ENCODE data around the gene UAP1L1.

UAP1L1 gene

DNA sequence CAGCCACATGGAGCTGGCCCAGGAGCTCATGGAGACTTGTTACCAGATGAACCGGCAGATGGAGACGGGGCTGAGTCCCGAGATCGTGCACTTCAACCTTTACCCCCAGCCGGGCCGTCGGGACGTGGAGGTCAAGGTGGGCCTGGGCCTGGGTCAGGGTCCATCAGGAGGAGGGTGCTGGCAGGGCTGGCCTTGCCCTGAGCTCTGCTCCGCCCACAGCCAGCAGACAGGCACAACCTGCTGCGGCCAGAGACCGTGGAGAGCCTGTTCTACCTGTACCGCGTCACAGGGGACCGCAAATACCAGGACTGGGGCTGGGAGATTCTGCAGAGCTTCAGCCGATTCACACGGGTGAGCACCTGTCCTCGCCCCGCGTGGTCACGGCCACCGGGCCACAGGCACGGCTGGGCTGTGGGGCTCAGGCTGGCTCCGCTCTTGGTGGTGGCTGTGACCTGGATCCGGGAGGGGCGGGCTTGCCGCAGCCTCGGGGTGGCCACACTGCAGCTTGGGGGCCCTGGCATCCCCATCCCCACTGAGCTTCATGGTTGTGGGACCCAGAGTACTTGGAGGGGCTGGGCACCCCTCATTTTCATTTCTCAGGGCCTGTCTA lies 30.1 kb downstream of the UAP1L1 start:
- DNase-seq = no peak
- intact Hi-C loops (cut with DNase I) = no loop called here

DNA sequence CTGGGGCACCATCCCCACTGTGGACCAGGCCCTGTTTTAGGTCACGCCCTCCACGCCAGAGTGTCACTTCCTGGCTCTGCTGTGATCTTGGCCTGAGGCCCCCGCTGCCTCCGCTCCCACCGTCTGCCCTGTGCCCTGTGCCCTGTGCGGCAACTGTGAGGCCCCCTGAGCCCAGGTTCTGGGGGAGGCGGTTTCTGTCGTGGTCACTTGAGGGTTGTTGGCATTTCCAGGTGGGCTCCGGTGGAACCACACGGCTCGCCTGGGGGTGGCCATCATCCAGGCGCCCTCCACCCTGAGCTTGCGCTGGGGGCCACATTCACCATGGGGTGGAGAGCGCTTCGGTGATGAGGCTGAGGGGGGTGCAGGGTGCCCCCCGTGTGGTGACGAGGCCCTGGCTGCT lies 30.7 kb downstream of the UAP1L1 start:
- no peak for DNase-seq
- intact Hi-C loops (cut with DNase I) = no loop called here

DNA sequence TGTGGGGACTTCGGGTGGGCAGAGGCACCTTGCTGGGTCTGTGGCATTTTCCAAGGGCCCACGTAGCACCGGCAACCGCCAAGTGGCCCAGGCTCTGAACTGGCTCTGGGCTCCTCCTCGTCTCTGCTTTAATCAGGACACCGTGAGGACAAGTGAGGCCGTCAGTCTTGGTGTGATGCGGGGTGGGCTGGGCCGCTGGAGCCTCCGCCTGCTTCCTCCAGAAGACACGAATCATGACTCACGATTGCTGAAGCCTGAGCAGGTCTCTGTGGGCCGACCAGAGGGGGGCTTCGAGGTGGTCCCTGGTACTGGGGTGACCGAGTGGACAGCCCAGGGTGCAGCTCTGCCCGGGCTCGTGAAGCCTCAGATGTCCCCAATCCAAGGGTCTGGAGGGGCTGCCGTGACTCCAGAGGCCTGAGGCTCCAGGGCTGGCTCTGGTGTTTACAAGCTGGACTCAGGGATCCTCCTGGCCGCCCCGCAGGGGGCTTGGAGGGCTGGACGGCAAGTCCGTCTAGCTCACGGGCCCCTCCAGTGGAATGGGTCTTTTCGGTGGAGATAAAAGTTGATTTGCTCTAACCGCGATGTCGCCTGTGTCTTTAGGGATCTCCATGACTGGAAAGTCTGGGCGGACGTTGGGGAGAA lies 31.4 kb downstream of the UAP1L1 start:
- intact Hi-C loops (cut with DNase I) = no loop called here
- DNase-seq = no peak

DNA sequence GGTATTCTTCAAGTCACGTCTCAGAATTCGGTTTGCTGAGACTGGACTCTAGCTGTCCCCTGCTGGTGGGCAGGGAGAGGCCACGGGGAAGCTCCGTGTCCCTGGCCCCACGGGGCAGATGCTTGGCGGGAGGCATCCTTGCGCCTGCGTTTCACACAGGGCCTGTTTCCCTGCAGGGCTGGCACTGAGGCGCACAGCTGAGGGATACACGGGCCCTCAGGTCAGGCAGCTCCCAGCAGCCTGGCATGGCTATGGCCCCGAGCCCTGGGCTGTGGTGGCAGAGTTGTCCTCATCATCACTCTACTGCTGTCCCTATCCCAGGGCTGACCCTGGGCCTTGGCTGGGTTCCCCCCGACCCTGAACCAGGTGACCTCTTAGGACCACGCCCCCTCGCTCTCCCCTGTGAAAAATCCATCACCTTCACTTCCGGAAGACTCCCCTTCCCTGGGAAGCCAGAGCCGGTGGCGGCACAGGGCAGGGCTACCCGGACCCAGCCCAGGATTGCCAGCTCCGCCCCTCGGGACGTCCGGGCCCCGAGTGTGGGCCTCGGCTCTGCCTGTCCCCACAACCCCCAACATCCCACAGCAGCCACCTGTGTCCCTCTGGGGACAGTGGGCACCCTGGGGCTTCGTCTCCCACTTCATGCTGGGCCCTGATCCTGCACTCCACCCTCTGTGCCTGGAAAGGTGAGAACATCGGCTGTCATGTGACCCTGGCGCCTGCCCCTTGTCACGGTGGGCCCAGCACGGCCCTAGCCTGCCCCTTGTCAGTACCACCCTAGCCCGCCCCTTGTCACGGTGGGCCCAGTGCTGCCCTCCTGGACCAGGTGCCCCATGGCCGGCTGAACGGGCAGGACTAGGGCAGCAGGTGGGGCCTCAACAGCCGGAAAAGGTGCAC lies 32.2 kb downstream of the UAP1L1 start:
- intact Hi-C loops (cut with DNase I) = no loop called here
- DNase-seq = no peak

DNA sequence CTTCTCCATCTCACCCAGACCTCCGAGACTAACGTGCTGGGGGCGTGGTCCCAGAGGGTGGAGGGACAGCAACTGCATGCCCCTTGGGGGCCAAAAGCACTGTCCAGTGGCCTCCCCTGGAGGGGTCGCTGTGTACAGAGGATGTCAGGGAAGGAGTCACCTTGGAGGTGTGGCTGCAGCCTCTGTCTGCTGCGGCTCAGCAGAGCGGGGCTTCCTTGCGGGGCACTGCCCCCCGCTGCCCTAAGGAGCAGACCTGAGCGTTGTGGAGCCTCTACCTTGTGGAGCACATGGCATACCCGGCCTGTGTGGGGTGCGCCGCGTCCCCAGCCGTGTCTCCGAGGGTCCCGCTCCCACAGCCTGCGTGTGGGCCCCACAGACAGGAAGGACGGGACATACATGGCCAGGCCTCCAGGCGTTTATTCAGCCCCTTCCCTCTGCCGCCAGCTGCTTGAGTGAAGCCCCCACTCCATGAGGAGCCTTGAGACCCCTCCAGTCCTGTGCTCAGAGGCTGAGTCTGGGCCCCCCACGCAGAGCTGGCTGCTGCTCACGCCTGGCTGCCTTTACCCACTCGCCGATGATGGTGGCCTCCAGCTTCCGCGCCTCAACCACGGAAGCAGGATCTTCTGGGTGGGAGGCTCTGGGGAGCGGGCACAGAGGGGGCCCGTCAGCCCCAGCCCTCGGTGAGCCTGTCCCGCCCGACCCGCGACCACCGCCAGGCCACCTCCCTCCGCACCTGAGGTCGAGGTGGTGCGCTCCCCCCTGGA lies 33.0 kb downstream of the UAP1L1 start:
- no peak for DNase-seq
- intact Hi-C loops (cut with DNase I) = no loop called here

DNA sequence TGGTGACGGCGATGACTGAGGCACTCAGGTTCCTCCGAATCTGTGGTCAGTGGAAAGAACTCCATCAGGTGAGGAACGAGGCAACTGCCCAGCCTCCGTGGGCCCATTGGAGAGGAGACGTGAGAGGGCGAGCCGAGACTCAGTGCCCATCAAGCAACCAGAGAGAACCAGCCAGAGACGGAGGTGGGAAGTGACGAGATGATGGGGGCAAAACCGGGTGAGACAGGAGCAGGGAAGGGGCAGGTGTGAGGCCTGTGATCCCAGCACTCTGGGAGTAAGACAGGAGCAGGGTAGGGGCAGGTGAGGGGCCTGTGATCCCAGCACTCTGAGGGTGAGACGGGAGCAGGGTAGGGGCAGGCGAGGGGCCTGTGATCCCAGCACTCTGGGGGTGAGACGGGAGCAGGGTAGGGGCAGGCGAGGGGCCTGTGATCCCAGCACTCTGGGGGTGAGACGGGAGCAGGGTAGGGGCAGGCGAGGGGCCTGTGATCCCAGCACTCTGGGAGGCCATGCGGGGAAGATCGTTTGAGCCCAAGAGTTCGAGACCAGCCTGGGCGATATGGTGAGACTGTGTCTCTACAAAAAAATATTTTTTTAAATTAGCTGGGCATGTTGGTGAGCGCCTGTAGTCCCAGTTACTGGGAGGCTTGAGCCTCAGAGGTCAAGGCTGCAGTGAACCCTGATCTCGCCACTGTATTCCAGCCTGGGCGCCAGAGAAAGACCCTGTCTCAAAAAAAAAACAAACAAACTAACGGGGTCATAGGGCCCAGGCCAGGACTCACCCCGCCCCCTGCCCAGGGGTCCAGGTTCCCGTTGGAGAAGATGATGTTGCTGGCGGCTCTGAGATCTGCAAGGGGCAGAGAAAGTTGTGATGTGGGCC lies 33.8 kb downstream of the UAP1L1 start:
- intact Hi-C loops (cut with DNase I) = no loop called here
- DNase-seq = no peak

DNA sequence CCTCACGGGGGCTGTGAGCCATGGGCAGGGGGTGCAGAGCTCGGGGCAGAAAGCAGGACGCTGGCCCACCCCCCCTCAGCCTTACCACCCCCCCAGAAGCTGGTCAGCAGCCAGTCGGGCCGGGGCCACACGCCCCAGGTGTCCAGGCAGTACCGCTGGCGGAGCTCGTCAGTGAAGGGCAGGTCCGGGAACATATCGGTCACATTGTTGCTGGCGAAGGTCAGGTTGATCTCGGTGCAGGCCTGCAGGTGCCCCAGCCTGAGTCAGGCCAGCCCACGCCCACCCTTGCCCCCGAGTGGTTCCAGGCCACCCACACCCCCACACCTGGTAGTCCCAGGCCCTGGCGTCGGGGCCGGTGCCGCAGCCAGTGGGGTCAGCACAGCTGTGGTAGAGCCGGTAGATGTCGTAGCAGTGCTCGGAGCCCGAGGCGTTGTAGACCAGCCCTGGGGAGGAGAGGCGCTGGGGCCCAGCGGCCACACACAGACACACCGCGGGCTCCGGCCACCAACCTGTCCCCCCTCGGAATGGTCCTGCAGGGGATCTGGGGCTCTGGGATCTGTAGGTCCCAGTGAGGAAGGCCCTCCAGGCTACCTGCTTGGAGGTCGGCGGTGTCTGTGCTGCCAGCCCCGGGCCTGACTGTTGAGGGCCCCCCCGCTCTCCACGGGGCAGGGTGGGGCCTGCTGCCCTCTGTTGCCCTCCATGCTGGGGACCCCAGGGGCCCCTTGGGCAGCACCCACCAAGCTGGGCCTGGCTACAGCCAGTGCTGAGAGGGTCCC lies 34.7 kb downstream of the UAP1L1 start:
- no peak for DNase-seq
- intact Hi-C loops (cut with DNase I) = no loop called here

DNA sequence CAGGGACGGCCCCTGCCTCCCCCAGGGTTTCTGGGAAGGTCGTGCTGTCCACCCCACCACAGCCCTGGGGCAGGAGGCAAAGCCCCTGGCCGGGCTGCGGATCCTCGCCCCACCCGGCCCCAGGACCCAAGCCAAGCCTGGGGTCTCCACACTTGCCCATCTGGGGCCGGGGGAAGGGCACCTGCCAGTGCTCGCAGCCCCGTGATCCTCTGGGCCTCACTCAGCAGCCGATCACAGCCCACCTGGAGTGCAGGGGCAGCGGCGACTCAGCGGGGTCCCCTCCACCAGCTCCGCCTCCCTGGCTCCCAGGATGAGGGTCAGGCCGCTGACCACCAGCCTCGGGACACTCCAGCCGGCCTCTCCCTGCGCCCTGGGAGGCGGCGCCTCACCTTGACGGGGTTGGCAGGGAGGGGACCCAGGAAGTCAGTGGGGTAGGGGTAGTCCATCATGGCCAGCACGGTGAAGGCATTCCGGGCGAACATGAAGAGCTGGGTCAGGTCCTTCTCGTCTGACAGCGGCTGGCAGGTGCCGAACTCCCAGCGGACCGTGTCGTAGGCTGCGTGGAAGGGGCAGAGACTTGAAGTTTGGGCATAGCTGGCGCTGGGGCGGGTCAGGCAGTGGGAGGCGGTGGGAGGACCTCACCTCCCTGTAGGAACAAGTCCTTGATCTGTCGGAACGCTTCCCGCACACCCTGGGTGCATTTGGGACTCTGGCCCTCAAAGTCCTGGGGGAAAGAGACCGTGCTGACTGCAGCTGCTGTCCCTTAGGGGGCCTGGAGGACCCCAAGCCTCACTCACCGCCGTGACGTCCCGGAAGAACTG lies 35.5 kb downstream of the UAP1L1 start:
- intact Hi-C loops (cut with DNase I) = no loop called here
- DNase-seq = no peak

DNA sequence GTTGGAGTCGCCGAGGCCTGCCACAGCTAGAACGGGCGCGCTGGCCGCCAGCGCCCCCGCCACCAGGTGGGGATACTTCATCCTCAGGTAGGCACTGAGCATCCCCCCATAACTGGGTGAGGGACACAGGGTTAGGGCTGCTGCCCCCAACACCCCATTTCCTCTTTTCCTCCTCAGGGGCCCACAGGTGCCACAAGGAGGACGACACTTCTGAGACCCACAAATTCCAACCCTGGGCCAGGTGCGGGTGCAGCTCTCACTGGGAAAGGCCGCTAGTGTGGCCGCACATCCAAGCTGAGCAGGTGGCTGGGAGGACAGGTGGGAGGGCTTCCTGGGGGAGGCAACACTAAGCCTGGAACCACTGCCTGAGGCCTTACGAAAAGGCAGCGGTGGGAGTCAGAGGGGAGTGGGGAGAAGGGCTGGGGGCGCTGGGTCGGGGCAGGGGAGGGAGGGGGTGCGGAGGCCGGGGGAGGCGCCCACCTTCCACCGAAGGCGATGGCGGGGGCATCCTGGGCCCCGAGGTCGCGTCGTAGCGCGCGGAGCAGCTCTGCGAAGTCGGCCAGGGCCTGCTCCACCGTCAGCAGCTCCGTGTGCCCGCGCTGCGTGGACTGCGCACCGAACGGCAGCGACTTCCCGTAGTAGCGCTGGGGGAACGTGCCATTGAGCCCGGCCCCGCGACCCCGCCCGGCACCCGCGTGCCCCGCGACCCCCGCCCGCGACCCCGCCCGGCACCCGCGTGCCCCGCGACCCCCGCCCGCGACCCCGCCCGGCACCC lies 36.3 kb downstream of the UAP1L1 start:
- DNase-seq = no peak
- intact Hi-C loops (cut with DNase I) = no loop called here

DNA sequence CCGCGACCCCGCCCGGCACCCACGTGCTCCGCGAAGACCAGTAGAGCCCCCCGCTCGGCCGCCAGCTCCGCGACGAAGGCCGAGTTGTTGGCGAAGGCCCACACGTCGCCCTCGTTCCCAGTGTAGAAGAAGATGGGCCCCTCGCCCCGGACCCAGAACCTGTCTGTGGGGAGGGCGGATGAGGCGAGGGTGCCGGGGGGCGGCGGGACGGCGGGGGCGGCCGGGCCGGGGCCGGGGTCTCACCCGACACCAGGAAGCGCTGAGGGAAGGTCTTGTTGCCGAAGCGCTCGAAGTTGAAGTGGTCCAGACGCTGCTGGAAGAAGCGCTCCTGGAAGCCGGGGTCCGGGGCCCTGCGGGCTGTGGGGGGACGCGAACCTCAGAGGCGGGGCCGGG lies 36.9 kb downstream of the UAP1L1 start:
- DNase-seq = no peak
- intact Hi-C loops (cut with DNase I) = no loop called here

DNA sequence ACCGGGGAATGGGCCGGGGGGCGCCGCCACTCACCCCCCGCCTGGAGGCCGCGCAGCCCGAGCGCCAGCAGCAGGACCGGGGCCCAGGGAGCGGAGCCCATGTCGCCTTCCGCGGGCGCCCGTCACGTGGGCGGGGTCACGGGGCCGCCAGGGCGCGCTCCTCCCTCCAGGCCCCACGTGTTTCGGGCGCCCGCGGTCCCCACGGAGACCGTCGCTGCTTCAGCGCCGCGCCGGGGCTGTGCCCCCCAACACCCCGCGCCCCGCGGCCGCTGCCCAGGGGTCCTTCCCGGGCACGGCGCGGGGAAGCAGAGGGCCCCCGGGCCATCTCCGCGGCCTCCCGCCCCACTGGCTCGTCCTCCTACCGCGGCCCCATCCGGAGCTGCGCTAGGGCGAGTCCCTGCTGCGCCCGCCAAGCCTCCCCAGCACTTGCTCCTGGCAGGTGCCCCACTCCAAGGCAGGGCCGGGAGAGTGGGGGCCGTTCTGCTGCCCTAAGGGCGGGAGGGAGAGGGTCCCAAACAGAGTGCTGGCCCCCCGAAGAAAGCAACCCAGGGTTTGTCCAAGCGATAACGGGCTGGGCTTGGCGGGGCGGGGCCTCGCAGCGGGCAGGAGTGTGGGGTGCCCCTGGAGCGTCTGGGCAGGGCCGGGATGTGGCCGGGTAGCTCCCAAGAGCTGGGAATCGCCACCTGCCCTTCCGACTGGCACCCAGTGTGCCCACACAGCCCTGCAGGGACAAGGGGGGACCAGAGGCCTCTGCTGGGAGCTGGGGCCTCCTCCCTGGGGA lies 37.5 kb downstream of the UAP1L1 start, which contains the start of gene DPP7:
Gene DPP7, minus strand, starts transcription at position 121 of the 781 bp plus-strand sequence. Its CDS starts 20 bp downstream, at position 101.
- intact Hi-C loops (cut with DNase I) = loop anchor here (5.0 kb wide), 1 partner anchor 112 kb away; the partner anchor contains the start of genes CYSRT1 and RNF224
- DNase-seq = peak; percentile 38 to 94 (median 88)

DNA sequence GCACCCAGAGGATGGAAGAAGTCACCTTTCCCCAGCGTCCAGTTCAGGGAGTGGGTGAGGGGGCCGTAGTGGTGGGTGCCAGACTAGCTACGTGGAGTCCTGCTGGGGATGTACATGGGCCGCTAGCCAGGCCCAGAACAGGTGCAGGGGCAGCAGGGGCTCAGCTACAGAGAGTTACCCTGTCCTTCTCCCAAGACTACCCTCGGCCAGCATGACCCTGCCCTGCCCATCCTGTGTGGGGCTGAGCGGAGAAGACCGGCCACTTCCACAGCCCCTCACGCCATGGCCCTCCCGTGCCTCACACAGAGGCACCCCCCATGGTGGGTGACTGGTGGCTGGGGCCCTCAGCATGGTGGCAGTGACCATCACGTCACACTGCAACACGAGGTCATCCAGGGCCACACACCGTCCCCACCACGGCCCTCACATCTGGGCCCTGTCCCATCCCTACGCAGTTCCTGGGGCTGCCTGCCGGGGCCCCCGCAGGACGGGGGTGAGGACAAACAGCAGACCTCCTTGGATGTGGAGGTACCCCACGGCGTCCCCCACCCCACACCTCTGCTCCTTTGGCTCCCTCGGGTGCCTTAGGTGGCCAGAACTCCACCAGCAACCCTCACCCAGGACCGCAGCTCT lies 38.2 kb downstream of the UAP1L1 start:
- DNase-seq = no peak
- intact Hi-C loops (cut with DNase I) = loop anchor here (5.0 kb wide), 1 partner anchor 112 kb away; the partner anchor contains the start of genes CYSRT1 and RNF224

DNA sequence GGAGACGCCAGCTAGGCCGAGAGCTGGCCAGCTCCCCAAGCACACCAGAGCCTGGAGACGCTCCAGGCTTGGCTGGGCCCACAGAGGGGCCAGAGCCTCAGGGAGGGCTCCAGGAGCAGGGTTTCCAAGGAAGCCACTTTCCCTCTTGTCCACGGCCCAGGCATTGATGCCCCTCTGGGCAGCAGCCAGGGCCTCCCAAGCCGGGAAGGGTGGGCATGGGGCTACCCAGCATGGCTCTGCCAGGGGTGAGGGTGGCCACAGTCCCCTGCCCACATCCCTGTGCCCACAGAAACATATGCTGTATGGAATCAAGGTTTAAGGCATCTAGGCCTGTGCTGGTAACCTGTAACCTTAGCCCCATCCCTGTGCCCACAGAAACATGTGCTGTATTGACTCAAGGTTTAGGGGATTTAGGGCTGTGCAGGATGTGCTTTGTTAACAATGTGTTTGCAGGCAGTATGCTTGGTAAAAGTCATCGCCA lies 38.8 kb downstream of the UAP1L1 start:
- no peak for DNase-seq
- intact Hi-C loops (cut with DNase I) = loop anchor here (5.0 kb wide), 1 partner anchor 111 kb away; the partner anchor contains the start of genes CYSRT1 and RNF224

DNA sequence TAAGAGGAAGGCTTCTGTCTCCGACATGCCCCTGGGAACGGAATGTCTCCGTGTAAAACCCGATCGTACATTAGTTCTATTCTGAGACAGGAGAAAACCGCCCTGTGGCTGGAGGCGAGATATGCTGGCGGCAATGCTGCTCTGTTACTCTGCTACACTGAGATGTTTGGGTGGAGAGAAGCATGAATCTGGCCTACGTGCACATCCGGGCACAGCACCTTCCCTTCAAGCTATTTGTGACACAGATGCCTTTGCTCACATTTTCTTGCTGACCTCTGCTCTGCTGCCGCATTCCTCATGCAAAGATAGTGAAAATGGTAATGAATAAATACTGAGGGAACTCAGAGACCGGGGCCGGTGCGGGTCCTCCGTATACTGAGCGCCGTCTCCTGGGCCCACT lies 39.4 kb downstream of the UAP1L1 start:
- peak in 16 of 42 donors; percentile 33 to 72 (median 56) for DNase-seq
- intact Hi-C loops (cut with DNase I) = loop anchor here (5.0 kb wide), 1 partner anchor 111 kb away; the partner anchor contains the start of genes CYSRT1 and RNF224

All from head of caudate nucleus (tissue), 42 donors.